ENCODE data around the gene HIVEP3.

DNA sequence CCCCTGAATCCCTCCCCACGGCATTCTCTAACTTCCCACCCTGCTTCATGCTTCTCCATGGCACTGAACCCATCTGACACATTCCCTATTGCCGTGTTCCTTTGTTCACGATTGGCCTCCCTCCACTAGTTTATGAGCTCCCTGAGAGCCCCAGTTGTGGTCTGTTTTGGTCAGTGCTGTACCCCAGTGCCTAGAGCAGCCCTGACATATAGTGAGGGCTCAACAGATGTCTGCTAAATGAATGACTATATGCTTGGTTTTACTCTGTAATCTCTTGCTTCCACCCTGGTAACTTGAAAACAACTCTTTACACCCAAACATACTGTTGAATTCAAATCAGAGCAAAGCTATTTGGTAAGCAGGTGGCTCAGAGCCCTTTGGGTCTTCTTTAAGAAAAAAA is 263.1 kb downstream of the HIVEP3 start:
- TF ChIP-seq, protein P1, sequence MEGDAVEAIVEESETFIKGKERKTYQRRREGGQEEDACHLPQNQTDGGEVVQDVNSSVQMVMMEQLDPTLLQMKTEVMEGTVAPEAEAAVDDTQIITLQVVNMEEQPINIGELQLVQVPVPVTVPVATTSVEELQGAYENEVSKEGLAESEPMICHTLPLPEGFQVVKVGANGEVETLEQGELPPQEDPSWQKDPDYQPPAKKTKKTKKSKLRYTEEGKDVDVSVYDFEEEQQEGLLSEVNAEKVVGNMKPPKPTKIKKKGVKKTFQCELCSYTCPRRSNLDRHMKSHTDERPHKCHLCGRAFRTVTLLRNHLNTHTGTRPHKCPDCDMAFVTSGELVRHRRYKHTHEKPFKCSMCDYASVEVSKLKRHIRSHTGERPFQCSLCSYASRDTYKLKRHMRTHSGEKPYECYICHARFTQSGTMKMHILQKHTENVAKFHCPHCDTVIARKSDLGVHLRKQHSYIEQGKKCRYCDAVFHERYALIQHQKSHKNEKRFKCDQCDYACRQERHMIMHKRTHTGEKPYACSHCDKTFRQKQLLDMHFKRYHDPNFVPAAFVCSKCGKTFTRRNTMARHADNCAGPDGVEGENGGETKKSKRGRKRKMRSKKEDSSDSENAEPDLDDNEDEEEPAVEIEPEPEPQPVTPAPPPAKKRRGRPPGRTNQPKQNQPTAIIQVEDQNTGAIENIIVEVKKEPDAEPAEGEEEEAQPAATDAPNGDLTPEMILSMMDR (IDR thresholded peaks at IDR 0.05) = no peak
- TF ChIP-seq EZH2 (IDR thresholded peaks at IDR 0.05; ENCODE audit: borderline replicate concordance, insufficient read depth, low read depth, low read length, poor library complexity, severe bottlenecking) = no peak
